T-helper 1 cell treated with Interleukin-12 subunit alpha and Interleukin-12 subunit beta and Interleukin-4 antibody, amounts not matched to agents 30 μg/mL and 1 μg/mL, for 36 hours (primary cell): ENCODE results near the gene DDX10.

ENCODE experiments used
- H3K27ac Mint-ChIP-seq: one replicate; pipeline ENCODE4 v1.8.0; 2021; ENCODE audit warnings: mild to moderate bottlenecking, mixed read lengths
- H3K27me3 Mint-ChIP-seq: one replicate; pipeline ENCODE4 v1.8.0; 2021; ENCODE audit warnings: low read depth, mixed read lengths
- H3K36me3 Mint-ChIP-seq: one replicate; pipeline ENCODE4 v1.8.0; 2021; ENCODE audit warnings: low read depth, mixed read lengths
- H3K4me1 Mint-ChIP-seq: one replicate; pipeline ENCODE4 v1.8.0; 2021; ENCODE audit warnings: low read depth, mixed read lengths
- H3K4me3 Mint-ChIP-seq: one replicate; pipeline ENCODE4 v1.8.0; 2021; ENCODE audit warnings: mild to moderate bottlenecking, moderate library complexity, mixed read lengths
- H3K9me3 Mint-ChIP-seq: one replicate; pipeline ENCODE4 v1.8.0; 2021; ENCODE audit warnings: mixed read lengths

Gene DDX10

GRCh38 chr11:108664730-108665525 is at the start of gene DDX10:
TSS of gene DDX10 (plus strand) at chr11:108665069. CDS start at chr11:108665154, 85 bp downstream.
- H3K4me3 Mint-ChIP-seq = peak within 1 kb of the TSS; percentile 100
- no peaks in the 10 kb centered on the region for H3K9me3 Mint-ChIP-seq
- peak within 1 kb of the TSS; percentile 94 for H3K27ac Mint-ChIP-seq
- H3K4me1 Mint-ChIP-seq = peaks cover 33% of the 10 kb centered on the region
- H3K27me3 Mint-ChIP-seq = peaks cover 5% of the 10 kb centered on the region
- H3K36me3 Mint-ChIP-seq = peaks cover 23% of the 10 kb centered on the region

GRCh38 chr11:108616549-108616948 is 48.3 kb upstream of the DDX10 start:
- Mint-ChIP-seq H3K36me3 (no peaks in the 10 kb centered on the region), H3K27me3 (peaks cover 13% of the 10 kb centered on the region), H3K27ac (no peak overlapping the region), H3K4me3 (no peak overlapping the region), H3K4me1 (peaks cover 1% of the 10 kb centered on the region), H3K9me3 (no peaks in the 10 kb centered on the region)

GRCh38 chr11:108617055-108617454 is 47.8 kb upstream of the DDX10 start:
- H3K9me3 Mint-ChIP-seq = no peaks in the 10 kb centered on the region
- H3K36me3 Mint-ChIP-seq = no peaks in the 10 kb centered on the region
- H3K27ac Mint-ChIP-seq = no peak overlapping the region
- H3K4me1 Mint-ChIP-seq = peaks cover 4% of the 10 kb centered on the region
- H3K27me3 Mint-ChIP-seq = peaks cover 13% of the 10 kb centered on the region
- H3K4me3 Mint-ChIP-seq = no peak overlapping the region

GRCh38 chr11:108618529-108618928 is 46.3 kb upstream of the DDX10 start:
- H3K4me1 Mint-ChIP-seq = peaks cover 4% of the 10 kb centered on the region
- peaks cover 13% of the 10 kb centered on the region for H3K27me3 Mint-ChIP-seq
- no peak overlapping the region for H3K4me3 Mint-ChIP-seq
- no peaks in the 10 kb centered on the region for H3K9me3 Mint-ChIP-seq
- H3K27ac Mint-ChIP-seq = no peak overlapping the region
- H3K36me3 Mint-ChIP-seq = no peaks in the 10 kb centered on the region

GRCh38 chr11:108620958-108621772 is 43.7 kb upstream of the DDX10 start:
- peaks cover 16% of the 10 kb centered on the region for H3K27me3 Mint-ChIP-seq

GRCh38 chr11:108622341-108622740 is 42.5 kb upstream of the DDX10 start:
- no peaks in the 10 kb centered on the region for H3K36me3 Mint-ChIP-seq
- no peaks in the 10 kb centered on the region for H3K9me3 Mint-ChIP-seq
- H3K27me3 Mint-ChIP-seq = peaks cover 11% of the 10 kb centered on the region
- H3K27ac Mint-ChIP-seq = no peak overlapping the region
- peaks cover 8% of the 10 kb centered on the region for H3K4me1 Mint-ChIP-seq
- H3K4me3 Mint-ChIP-seq = no peak overlapping the region

More at GRCh38 chr11:108620958-108621772, 43.7 kb upstream of the DDX10 start:
- H3K4me1 Mint-ChIP-seq = peaks cover 8% of the 10 kb centered on the region
- H3K27ac Mint-ChIP-seq = no peak overlapping the region
- no peaks in the 10 kb centered on the region for H3K9me3 Mint-ChIP-seq
- no peak overlapping the region for H3K4me3 Mint-ChIP-seq
- H3K36me3 Mint-ChIP-seq = no peaks in the 10 kb centered on the region

GRCh38 chr11:108624196-108624925 is 40.5 kb upstream of the DDX10 start:
- Mint-ChIP-seq H3K27ac (no peak overlapping the region), H3K4me1 (peaks cover 8% of the 10 kb centered on the region), H3K27me3 (peaks cover 6% of the 10 kb centered on the region), H3K4me3 (no peak overlapping the region), H3K9me3 (no peaks in the 10 kb centered on the region), H3K36me3 (no peaks in the 10 kb centered on the region)

- H3K27me3 Mint-ChIP-seq = peaks cover 15% of the 10 kb centered on the region
- no peaks in the 10 kb centered on the region for H3K9me3 Mint-ChIP-seq
- H3K36me3 Mint-ChIP-seq = no peaks in the 10 kb centered on the region
- H3K4me1 Mint-ChIP-seq = peaks cover 4% of the 10 kb centered on the region
- H3K27ac Mint-ChIP-seq = no peak overlapping the region
- no peak overlapping the region for H3K4me3 Mint-ChIP-seq
Observed at GRCh38 chr11:108628326-108628725, 36.5 kb upstream of the DDX10 start.

GRCh38 chr11:108628812-108629211 is 36.1 kb upstream of the DDX10 start:
- peaks cover 4% of the 10 kb centered on the region for H3K4me1 Mint-ChIP-seq
- H3K9me3 Mint-ChIP-seq = no peaks in the 10 kb centered on the region
- no peaks in the 10 kb centered on the region for H3K36me3 Mint-ChIP-seq
- peaks cover 15% of the 10 kb centered on the region for H3K27me3 Mint-ChIP-seq
- no peak overlapping the region for H3K4me3 Mint-ChIP-seq
- no peak overlapping the region for H3K27ac Mint-ChIP-seq

- Mint-ChIP-seq H3K4me1 (peaks cover 4% of the 10 kb centered on the region), H3K9me3 (no peaks in the 10 kb centered on the region), H3K4me3 (no peak overlapping the region), H3K27ac (no peak overlapping the region), H3K36me3 (no peaks in the 10 kb centered on the region), H3K27me3 (peaks cover 16% of the 10 kb centered on the region)
Observed at GRCh38 chr11:108629274-108629673, 35.6 kb upstream of the DDX10 start.

- Mint-ChIP-seq H3K27me3 (peaks cover 22% of the 10 kb centered on the region), H3K36me3 (no peaks in the 10 kb centered on the region), H3K4me3 (no peak overlapping the region), H3K27ac (no peak overlapping the region), H3K4me1 (no peaks in the 10 kb centered on the region), H3K9me3 (no peaks in the 10 kb centered on the region)
Observed at GRCh38 chr11:108632041-108632704, 32.7 kb upstream of the DDX10 start.

GRCh38 chr11:108635106-108635505 is 29.8 kb upstream of the DDX10 start:
- Mint-ChIP-seq H3K9me3 (no peaks in the 10 kb centered on the region), H3K36me3 (no peaks in the 10 kb centered on the region), H3K4me3 (no peak overlapping the region), H3K4me1 (no peaks in the 10 kb centered on the region), H3K27me3 (peaks cover 33% of the 10 kb centered on the region), H3K27ac (no peak overlapping the region)

- Mint-ChIP-seq H3K27ac (no peak overlapping the region), H3K36me3 (no peaks in the 10 kb centered on the region), H3K9me3 (no peaks in the 10 kb centered on the region), H3K27me3 (peaks cover 31% of the 10 kb centered on the region), H3K4me3 (no peak overlapping the region), H3K4me1 (no peaks in the 10 kb centered on the region)
Observed at GRCh38 chr11:108636222-108636621, 28.6 kb upstream of the DDX10 start.

- Mint-ChIP-seq H3K36me3 (no peaks in the 10 kb centered on the region), H3K4me3 (no peak overlapping the region), H3K27ac (no peak overlapping the region), H3K27me3 (peaks cover 21% of the 10 kb centered on the region), H3K4me1 (no peaks in the 10 kb centered on the region), H3K9me3 (no peaks in the 10 kb centered on the region)
Observed at GRCh38 chr11:108639146-108639545, 25.7 kb upstream of the DDX10 start.
